Fibroblast of skin of back (primary cell): ENCODE results near the gene CSNK1G1. TPM values are rescaled to one million over a fixed set of nuclear protein-coding genes. Genes with fewer than 3 reads are reported as not detected.
A peak's percentile ranks its signal among the peaks of the same experiment; 100 is the strongest.
"Not testable (repeated sequence)": the region's sequence is repeated elsewhere in the genome, so short reads cannot be mapped to it uniquely, and the experiment has no call there.

Experiments
- DNase-seq: peaks from one replicate; pipeline ENCODE4 v3.0.0-alpha.2; 2013
- polyA plus RNA-seq, 2 experiments: library from polyadenylated mRNA; unstranded; fragments of 120-200 nt; gene quantifications; one replicate each; pipeline ENCODE4 v1.2.1, GENCODE V29; 2013; ENCODE audit not compliant: insufficient read length in 2 of 2

CSNK1G1 gene
- 9.1 TPM for polyA plus RNA-seq (2013, experiment 1 of 2; ENCODE audit: insufficient read length)
- polyA plus RNA-seq (2013, experiment 2 of 2; ENCODE audit: insufficient read length): 9.9 TPM

- DNase-seq: peak; percentile 98
These were observed at the start of gene CSNK1G1 for GRCh38 chr15:64355944-64356709. Gene CSNK1G1 (minus strand): TSS chr15:64356173. CDS start chr15:64300499, 55,674 bp downstream.

GRCh38 chr15:64400583-64400982 lies 44.6 kb upstream of the CSNK1G1 start:
- no peak for DNase-seq

- DNase-seq: peak; percentile 7
These were observed 42.6 kb upstream of the CSNK1G1 start for GRCh38 chr15:64398575-64398974.

GRCh38 chr15:64396789-64397188 lies 40.8 kb upstream of the CSNK1G1 start:
- no peak for DNase-seq

- not testable (repeated sequence) for DNase-seq
These were observed 36.5 kb upstream of the CSNK1G1 start for GRCh38 chr15:64392471-64392870.

- DNase-seq: no peak
These were observed 33.1 kb upstream of the CSNK1G1 start for GRCh38 chr15:64389036-64389435.

GRCh38 chr15:64387562-64388168 lies 31.7 kb upstream of the CSNK1G1 start, which contains the start of gene TRIP4:
Gene TRIP4 (plus strand): TSS chr15:64387836. CDS start chr15:64387864, 28 bp downstream.
- peak; percentile 98 for DNase-seq

- DNase-seq: no peak
These were observed 30.3 kb upstream of the CSNK1G1 start for GRCh38 chr15:64386291-64386690.

- no peak for DNase-seq
These were observed 27.8 kb upstream of the CSNK1G1 start for GRCh38 chr15:64383760-64384159.

- peak; percentile 97 for DNase-seq
These were observed 25.2 kb upstream of the CSNK1G1 start, which contains the start of gene PCLAF for GRCh38 chr15:64381000-64381751. Gene PCLAF (minus strand): TSS chr15:64381441. CDS start chr15:64381371, 70 bp downstream.

- not testable (repeated sequence) for DNase-seq
These were observed 24.3 kb upstream of the CSNK1G1 start for GRCh38 chr15:64380130-64380870.

- peak; percentile 8 for DNase-seq
These were observed 23.4 kb upstream of the CSNK1G1 start for GRCh38 chr15:64379216-64379960.

- no peak for DNase-seq
These were observed 17.4 kb upstream of the CSNK1G1 start for GRCh38 chr15:64373360-64373759.

GRCh38 chr15:64371383-64371782 lies 15.4 kb upstream of the CSNK1G1 start:
- not testable (repeated sequence) for DNase-seq

GRCh38 chr15:64369078-64369607 lies 13.2 kb upstream of the CSNK1G1 start:
- DNase-seq: no peak

GRCh38 chr15:64361259-64361658 lies 5.3 kb upstream of the CSNK1G1 start:
- DNase-seq: no peak

GRCh38 chr15:64356710-64357040 lies 702 bp upstream of the CSNK1G1 start:
- DNase-seq: no peak

GRCh38 chr15:64355348-64355943 lies 527 bp downstream of the CSNK1G1 start:
- DNase-seq: peak; percentile 5

- DNase-seq: no peak
These were observed 1.2 kb downstream of the CSNK1G1 start for GRCh38 chr15:64354688-64355344.

- peak; percentile 36 for DNase-seq
These were observed 4.7 kb downstream of the CSNK1G1 start for GRCh38 chr15:64351265-64351664.
